ENCODE results near the gene STK17A. TPM values are rescaled to one million over a fixed set of nuclear protein-coding genes. Genes with fewer than 3 reads are reported as not detected.
"Not testable (repeated sequence)": the region's sequence is repeated elsewhere in the genome, so short reads cannot be mapped to it uniquely, and the experiment has no call there.

Gene STK17A
- polyA plus RNA-seq, 3 donors = 16.6 to 19.0 (median 18.7) TPM

- DNase-seq (ENCODE audit: low read depth in 3 of 3, low spot score in 2 of 3) = no peak
These were observed 10.1 kb downstream of the STK17A start for GRCh38 chr7:43593010-43593409.

- DNase-seq (ENCODE audit: low read depth in 3 of 3, low spot score in 2 of 3) = no peak
These were observed 11.1 kb downstream of the STK17A start for GRCh38 chr7:43594020-43594419.

DNA sequence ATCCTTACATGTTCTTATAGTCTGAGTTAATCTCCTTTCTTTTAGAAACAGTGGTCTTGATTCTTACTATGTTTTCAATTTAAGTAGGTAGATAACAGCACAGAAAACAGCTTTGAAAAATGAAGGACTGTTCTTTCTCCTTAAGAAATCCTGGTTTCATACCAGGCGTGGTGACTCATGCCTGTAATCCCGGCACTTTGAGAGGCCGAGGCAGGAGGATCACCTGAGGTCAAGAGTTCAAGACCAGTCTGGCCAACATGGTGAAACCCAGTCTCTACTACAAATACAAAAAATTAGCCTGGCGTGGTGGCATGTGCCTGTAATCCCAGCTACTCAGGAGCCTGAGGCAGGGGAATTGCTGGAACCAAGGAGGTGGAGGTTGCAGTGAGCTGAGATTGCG lies 13.5 kb downstream of the STK17A start:
- DNase-seq (ENCODE audit: low read depth in 3 of 3, low spot score in 2 of 3) = not testable (repeated sequence)

DNA sequence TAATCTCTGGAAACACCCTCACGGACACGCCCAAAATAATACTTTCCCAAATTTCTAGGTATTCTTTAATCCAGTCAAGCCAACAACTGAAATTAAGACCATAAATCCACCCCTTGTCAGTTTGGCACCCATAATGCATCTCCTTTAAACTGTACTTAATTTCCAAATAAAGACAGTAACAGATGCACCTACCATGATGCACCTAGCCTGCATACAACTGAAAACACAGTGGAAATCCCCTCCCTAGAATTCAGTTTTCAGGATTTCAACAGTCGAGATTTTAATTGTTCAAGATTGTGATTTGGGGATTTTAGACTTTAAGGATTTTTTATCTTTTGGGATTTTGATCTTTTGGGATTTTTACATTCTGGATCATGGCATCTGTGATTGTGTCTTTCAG lies 17.1 kb downstream of the STK17A start:
- no peak for DNase-seq (ENCODE audit: low read depth in 3 of 3, low spot score in 2 of 3)

DNA sequence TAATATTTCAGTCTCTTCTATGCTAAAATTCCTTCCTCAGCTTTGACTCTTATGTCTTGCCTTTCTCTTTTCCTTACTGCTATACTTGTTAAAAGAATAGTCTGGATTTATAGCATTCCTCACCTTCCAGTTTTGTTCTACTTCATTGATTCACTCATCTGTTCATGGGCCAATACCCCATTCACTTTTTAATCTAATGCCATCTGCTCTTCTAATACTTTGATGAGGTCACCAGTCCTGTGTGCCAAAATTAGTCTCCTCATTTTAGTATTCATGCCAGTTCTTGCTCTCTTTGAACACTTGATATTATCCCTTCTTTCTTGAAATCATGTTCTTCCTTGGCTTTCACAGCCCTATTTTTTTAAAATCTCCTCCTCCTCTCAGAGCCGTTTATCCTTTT lies 19.3 kb downstream of the STK17A start:
- no peak for DNase-seq (ENCODE audit: low read depth in 3 of 3, low spot score in 2 of 3)

DNA sequence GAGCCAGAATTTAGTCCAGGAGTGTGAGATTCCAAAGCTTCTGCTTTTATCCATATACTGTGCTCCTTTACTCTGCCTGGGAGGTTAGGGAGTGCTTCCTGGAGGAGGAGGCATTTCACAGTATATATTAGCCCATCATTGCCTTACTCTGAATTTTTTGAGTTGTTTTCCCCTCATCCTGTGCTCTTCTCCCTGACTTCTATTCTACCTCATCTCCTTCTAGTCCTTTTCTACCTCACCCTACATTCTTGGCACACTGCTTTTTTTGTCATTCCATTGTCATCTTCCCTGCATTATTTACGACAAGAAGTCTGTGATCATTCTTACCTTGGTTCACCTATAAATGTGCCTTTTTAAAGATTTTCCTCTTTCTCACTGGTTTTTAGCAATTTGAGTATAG lies 21.3 kb downstream of the STK17A start:
- no peak for DNase-seq (ENCODE audit: low read depth in 3 of 3, low spot score in 2 of 3)

DNA sequence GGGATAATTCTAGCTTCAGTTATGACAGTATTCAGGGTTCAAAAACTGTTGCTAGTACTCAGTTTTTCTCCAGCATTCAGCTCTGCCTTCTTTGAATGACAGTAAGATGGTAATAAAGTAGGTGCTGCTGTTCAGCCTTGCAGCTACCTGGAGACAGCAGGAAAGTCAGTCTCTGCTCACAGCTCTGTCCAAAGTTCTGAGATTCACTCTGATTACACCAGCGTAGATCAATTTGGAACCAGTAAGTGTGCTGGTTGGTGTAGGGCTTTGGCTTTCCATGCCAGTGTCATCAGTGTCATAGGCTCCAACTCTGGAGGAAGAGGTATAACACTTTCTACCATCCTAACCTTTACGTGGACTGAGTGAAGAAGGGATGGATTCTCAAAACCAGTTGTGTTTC lies 26.2 kb downstream of the STK17A start:
- no peak for DNase-seq (ENCODE audit: low read depth in 3 of 3, low spot score in 2 of 3)

DNA sequence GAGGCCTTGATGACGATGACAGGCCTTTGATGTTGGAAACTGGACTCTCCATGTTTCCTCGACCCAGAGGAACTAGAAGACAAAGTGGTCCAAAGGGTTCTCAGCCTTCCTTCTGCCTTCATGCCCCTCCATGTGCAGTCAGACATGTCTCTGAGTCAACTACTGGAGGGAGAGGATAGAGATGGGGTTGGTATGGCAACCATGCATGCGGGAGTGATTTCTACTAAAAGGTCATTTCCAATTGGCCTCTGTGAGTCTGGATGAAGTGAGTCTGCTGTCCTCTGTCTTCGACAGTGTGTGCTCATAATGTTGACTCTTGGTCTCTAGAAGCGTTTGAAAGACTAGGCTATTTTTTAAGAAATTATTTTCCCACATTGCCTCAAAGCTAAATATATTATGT lies 29.2 kb downstream of the STK17A start:
- no peak for DNase-seq (ENCODE audit: low read depth in 3 of 3, low spot score in 2 of 3)

- DNase-seq (ENCODE audit: low read depth in 3 of 3, low spot score in 2 of 3) = no peak
These were observed 30.0 kb downstream of the STK17A start for GRCh38 chr7:43612599-43613589.

- DNase-seq (ENCODE audit: low read depth in 3 of 3, low spot score in 2 of 3) = no peak
These were observed 32.7 kb downstream of the STK17A start for GRCh38 chr7:43615558-43616145.

- DNase-seq (ENCODE audit: low read depth in 3 of 3, low spot score in 2 of 3) = no peak
These were observed 34.1 kb downstream of the STK17A start for GRCh38 chr7:43616977-43617376.

DNA sequence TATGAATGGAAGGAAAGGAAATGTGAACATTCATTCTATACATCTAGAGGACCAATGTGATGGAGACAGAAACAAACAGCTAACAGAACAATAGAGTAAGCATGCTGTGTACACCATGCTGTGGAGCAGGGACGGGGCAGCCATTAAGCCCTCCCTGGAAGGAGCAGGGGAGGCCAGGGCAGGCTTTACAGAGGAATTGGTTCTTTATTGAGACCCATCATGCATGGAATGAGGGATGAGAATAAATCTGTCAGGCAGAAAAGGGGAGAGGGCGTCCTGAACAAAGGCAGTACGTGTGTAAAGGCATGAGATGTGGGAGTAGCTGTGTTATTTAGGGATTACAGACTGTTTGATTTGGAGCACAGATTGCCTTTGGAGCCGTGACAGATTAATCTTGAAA lies 35.2 kb downstream of the STK17A start:
- DNase-seq (ENCODE audit: low read depth in 3 of 3, low spot score in 2 of 3) = no peak

DNA sequence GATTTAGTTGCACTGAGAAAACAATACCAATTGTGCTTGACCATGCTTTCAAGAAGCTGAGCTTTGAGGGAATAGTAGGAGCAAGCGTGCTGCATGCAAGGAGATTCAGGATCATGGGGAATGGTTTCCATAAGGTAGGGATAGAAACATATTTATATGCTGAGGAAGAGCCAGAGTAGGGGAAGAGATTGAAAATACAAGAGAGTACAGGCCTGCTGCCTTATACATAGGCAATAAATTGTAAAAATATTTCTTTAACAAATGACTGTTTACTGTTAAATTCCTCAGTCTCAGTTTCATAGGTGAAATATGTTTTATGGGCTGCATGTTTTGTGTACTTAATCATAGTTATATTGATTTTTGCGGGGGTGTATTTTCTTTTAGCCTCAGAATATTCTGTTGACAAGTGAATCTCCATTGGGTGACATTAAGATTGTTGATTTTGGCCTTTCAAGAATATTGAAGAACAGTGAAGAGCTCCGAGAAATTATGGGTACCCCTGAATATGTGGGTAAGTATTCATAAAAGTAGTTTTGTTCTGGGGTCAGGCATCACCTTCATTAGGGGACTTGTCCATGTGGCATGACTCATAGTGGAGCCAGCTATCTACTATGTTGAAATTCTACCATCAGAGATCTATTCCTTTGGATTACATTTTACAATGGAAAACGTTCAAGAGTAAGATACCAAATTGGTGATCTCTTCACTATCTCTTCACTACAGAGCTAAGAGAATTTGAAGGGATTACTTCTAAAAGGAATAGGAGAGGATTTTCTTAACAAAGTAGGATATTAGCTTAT lies 36.5 kb downstream of the STK17A start:
- DNase-seq (ENCODE audit: low read depth in 3 of 3, low spot score in 2 of 3) = no peak

DNA sequence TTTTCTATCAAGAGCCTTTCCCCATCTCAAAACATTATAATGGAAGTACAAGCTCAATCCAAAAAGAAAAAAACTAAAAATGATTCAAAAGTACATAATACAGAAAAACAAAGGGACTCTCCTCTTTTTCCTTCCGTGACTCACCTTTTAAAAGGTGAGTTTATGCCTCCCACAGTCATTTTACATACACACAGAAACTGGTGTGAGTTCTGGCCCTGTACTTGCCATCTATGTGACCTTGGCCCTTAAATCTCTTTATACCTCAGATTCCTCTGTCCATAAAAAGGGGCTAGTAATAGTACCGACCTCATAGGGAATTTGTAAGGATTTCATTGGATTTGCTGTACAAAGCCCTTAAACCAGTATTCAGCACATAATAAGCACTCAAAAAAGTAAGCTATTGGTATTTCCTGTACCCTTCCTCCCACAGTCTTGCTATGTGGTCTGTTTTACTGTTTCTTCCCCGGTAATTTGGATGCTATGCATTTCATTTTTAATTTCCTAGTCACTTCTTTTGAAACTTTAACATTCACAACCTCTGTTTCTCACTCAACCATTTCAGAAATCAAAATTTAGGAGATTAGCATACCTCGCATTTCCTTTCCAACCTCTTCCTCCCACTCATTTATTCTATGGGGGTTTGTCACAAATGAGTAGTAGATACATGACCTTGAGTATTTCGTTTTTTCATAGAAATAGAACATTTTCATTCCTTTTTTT lies 39.0 kb downstream of the STK17A start:
- no peak for DNase-seq (ENCODE audit: low read depth in 3 of 3, low spot score in 2 of 3)

DNA sequence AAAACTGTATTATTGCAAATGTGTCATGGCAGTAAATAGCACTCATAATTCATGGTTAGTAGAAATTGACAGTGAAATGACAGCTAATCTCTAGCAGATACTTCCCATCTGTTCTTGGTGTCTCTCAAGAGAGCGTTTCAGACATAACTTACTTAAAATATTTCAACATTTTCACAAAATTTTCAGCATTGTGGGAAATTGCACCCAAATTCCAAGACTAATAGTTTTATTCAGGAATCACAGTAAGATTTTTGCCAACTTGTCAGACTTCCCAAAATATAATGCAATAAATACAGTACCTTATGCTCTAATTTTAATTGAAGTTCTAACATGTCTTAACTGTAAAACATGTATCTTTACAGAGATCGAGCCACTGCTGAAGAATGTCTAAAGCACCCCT lies 41.2 kb downstream of the STK17A start:
- no peak for DNase-seq (ENCODE audit: low read depth in 3 of 3, low spot score in 2 of 3)

DNA sequence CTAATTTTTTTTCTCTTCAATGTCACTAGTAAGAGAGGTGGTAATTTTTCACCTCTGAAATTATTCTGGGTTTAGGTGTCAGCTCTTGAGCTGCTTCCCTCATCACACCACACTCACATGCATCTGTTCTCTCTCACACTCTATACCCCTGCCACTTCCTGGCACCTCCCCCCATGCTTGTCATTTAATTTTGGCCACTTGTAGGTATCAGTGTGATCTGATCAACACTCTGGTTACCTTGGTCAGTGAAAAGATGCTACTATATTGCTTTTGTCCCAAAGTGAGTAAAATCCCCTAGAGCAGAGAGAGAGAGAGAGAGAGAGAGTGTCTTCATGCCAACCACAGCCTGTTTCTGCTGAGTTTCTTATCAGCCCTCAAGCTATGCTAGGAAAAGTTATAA lies 42.5 kb downstream of the STK17A start:
- DNase-seq (ENCODE audit: low read depth in 3 of 3, low spot score in 2 of 3) = no peak

DNA sequence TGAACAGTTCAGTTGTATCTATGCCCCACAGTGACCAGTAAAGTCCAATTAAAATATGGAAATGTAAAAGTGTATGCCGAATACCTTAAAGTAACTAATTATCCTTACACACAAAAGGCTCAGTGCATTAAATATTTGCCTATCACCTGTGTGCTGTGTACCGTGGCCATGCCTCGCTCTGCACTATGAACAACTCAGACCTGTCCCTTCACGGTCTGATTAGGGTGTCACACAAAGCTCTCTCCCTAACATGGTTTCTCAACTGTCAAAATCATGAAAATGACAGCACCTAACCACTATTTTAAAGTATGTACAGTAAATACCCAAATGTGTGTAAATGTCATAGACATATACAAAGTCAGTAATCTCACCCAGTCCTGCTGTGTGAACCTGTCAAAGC lies 43.1 kb downstream of the STK17A start:
- DNase-seq (ENCODE audit: low read depth in 3 of 3, low spot score in 2 of 3) = no peak

GRCh38 chr7:43626695-43627094 lies 43.8 kb downstream of the STK17A start:
- no peak for DNase-seq (ENCODE audit: low read depth in 3 of 3, low spot score in 2 of 3)

DNA sequence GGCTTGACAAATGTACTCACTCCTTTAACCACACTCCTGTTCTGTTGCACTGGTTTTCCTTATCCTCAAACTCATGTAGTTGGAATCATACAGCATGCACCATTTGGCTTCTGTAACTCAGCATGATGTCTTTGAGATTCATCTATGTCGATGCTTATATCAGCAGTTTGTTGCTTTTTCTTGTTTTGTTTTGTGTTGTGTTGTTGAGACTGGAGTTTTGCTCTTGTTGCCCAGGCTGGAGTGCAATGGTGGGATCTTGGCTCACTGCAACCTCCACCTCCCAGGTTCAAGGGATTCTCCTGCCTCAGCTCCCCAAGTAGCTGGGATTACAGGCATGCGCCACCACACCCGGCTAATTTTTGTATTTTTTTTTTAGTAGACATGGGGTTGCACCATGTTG lies 44.9 kb downstream of the STK17A start:
- not testable (repeated sequence) for DNase-seq (ENCODE audit: low read depth in 3 of 3, low spot score in 2 of 3)

DNA sequence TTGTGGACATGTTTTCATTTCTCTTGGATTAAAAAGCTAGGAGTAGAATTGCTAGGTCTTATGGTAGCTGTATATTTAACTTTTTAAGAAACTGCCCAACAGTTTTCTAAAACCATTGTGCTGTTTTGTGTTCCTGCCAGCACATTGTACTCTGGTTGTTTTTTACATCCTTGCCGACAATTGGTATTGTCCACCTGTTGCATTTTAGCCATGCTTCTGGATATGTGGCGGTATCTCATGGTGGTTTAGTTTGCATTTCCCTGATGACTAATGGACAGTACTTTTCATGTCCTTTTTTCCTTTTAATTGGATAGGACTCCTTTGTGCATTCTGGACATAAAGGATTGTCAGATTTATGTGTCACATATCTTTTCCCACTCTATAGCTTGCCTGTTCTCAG lies 45.5 kb downstream of the STK17A start:
- DNase-seq (ENCODE audit: low read depth in 3 of 3, low spot score in 2 of 3) = no peak

- no peak for DNase-seq (ENCODE audit: low read depth in 3 of 3, low spot score in 2 of 3)
These were observed 46.9 kb downstream of the STK17A start for GRCh38 chr7:43629857-43630256.

All from right renal cortex interstitium (tissue), 3 donors.